Measurements from ENCODE around the gene DCP1B. TPM values are rescaled to one million over a fixed set of nuclear protein-coding genes. Genes with fewer than 3 reads are reported as not detected.
"Not testable (repeated sequence)": the region's sequence is repeated elsewhere in the genome, so short reads cannot be mapped to it uniquely, and the experiment has no call there.

The DCP1B gene
- total RNA-seq, 1 donor from 2014 or later: 21.2 TPM

- no peak overlapping the region for H3K4me3 ChIP-seq (ENCODE audit: low read depth, low read length)
- DNase-seq (ENCODE audit: low read depth): no peak
- TF ChIP-seq CTCF (conservative IDR thresholded peaks at IDR 0.05; ENCODE audit: low read depth, low read length): no peak
Observed at GRCh38 chr12:1946296-1946695, 58.0 kb downstream of the DCP1B start.

GRCh38 chr12:1945502-1945901 is 58.8 kb downstream of the DCP1B start:
- DNase-seq (ENCODE audit: low read depth); H3K4me3 ChIP-seq (ENCODE audit: low read depth, low read length): not testable (repeated sequence)

GRCh38 chr12:1939801-1940607 is 64.3 kb downstream of the DCP1B start:
- DNase-seq (ENCODE audit: low read depth): peak; percentile 13
- no peak overlapping the region for H3K4me3 ChIP-seq (ENCODE audit: low read depth, low read length)
- peak; percentile 93 for TF ChIP-seq CTCF (conservative IDR thresholded peaks at IDR 0.05; ENCODE audit: low read depth, low read length)

- TF ChIP-seq CTCF (conservative IDR thresholded peaks at IDR 0.05; ENCODE audit: low read depth, low read length): no peak
- no peak overlapping the region for H3K4me3 ChIP-seq (ENCODE audit: low read depth, low read length)
- DNase-seq (ENCODE audit: low read depth): no peak
Observed at GRCh38 chr12:1939331-1939730, 64.9 kb downstream of the DCP1B start.

GRCh38 chr12:1937481-1938224 is 66.6 kb downstream of the DCP1B start:
- DNase-seq (ENCODE audit: low read depth): no peak
- no peak for TF ChIP-seq CTCF (conservative IDR thresholded peaks at IDR 0.05; ENCODE audit: low read depth, low read length)

GRCh38 chr12:1936406-1937320 is 67.6 kb downstream of the DCP1B start:
- DNase-seq (ENCODE audit: low read depth): peak; percentile 15
- no peak overlapping the region for H3K4me3 ChIP-seq (ENCODE audit: low read depth, low read length)
- no peak for TF ChIP-seq CTCF (conservative IDR thresholded peaks at IDR 0.05; ENCODE audit: low read depth, low read length)

More at GRCh38 chr12:1937481-1938224, 66.6 kb downstream of the DCP1B start:
- H3K4me3 ChIP-seq (ENCODE audit: low read depth, low read length): no peak overlapping the region
